GM21786 (cell line): ENCODE measurements around the gene SSBP3.
"Not testable (repeated sequence)": the region's sequence is repeated elsewhere in the genome, so short reads cannot be mapped to it uniquely, and the experiment has no call there.

Source experiments
- ATAC-seq: cut with Tn5 transposase; IDR thresholded peaks from one replicate; pipeline ENCODE4 v1.9.1; 2021; ENCODE audit not compliant: unreplicated experiment

The SSBP3 gene

GRCh38 chr1:54253480-54253879, 152.7 kb downstream of the SSBP3 start:
- no peak for ATAC-seq

DNA sequence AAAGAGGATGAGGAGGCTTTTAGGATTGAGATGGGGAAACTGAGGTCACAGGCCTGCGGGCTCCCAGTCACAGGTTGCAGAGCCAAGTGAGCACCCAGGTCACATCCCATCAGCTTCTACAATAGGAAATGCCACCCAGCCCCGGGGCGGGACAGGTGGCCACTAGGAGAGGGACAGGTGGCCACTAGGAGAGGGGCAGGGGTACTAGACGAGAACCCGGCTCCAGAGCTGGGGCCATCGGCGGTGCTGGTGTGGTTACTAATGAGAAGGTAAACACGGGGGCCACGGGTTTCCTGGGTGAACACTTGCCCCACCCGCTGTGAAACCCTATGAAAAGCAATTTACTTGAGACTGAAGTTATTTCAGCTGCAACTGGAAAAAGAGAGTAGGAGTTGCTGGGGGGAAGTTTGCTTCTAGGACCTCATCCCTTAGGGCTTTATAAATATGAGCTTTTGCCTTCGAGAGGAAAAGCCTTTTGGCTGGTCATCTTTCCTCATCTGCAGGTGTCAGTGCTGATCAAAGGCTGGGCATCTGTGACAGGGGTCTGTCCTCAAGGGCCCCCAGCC, 153.7 kb downstream of the SSBP3 start:
- ATAC-seq = no peak

- ATAC-seq = no peak
Observed at GRCh38 chr1:54250670-54251069, 155.5 kb downstream of the SSBP3 start.

DNA sequence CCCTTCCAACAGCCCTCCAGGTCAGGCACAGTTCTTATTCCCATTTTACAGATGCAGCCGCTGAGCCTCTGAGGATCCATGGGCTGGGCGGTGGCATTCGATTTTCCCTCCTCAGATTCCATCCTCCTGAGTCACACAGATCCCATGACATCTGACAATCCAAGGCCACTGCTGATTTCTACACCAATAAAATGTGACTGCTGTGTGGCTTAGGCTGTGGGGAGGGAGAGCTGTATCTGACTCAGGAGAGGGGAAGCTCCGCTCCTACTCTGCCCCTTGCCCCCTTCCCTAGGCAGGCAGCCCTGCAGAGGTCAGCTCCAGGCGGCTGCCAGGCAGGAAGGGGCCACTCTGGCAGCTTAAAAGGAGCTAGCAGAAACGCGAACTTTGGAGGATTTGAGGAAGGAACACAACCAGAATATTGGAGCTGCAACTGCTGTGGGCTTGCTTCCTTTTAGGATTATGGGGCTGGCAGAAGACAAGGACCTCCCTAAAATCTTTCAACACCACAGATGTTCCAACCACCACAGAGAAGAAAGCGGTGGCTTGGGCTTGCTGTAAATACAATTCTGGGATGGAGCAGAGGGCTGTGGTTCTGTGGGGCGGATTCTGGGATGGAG, 156.3 kb downstream of the SSBP3 start:
- no peak for ATAC-seq

- ATAC-seq = no peak
Observed at GRCh38 chr1:54248966-54249365, 157.2 kb downstream of the SSBP3 start.

DNA sequence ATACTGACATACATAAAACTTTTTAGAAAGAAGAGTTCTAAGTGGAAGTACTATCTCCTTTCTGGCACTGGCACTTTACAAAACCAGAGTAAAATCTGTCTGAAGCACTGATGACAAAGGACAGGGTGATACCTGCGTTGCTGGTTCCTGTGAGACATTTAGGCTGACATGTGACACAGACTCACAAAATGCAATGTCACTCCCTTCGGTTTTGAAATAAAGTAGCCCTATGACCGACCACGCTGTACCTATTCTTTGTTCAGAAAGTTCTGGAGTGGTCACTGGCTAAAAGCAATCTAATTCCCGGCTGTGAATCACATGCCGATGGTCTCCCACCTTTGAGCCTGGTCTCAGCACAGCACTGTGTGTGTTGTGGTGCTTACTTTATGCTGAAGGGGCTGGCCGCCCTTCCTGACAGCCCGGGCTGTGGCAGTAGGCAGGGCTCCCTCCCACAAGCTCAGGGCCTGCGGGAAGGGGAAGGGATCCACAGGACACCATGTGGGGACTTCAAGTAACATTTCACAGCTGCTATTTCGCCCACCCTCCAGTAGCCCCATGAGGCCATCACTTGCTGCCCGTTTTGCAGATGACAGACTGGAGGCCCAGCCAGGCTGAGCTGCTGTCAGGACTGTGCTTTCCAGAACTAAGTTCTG, 158.2 kb downstream of the SSBP3 start:
- ATAC-seq = no peak

GRCh38 chr1:54246116-54246721, 160.0 kb downstream of the SSBP3 start:
- ATAC-seq = no peak

- ATAC-seq = no peak
Observed at GRCh38 chr1:54245501-54245900, 160.7 kb downstream of the SSBP3 start.

- no peak for ATAC-seq
Observed at GRCh38 chr1:54244655-54245054, 161.5 kb downstream of the SSBP3 start.

DNA sequence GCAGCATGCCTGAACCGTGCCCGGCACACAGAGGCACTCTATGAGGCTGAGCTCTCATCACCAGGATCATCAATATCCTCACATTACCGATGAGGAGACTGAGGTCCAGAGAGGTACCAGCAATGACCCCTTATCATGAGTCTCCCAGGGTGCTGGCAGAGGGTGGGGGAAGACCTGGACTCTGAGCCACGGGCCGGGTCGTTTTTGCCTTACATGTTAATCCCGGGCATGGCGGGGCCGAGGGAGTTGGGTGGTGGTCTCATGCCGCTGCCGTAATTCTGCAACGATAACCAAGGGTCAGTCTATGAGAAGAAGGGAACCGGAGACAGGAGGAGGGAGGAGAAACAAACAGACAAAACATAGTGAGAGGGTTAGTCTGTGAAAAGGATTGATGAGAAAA, 163.2 kb downstream of the SSBP3 start:
- no peak for ATAC-seq

GRCh38 chr1:54241364-54241763, 164.8 kb downstream of the SSBP3 start:
- no peak for ATAC-seq

DNA sequence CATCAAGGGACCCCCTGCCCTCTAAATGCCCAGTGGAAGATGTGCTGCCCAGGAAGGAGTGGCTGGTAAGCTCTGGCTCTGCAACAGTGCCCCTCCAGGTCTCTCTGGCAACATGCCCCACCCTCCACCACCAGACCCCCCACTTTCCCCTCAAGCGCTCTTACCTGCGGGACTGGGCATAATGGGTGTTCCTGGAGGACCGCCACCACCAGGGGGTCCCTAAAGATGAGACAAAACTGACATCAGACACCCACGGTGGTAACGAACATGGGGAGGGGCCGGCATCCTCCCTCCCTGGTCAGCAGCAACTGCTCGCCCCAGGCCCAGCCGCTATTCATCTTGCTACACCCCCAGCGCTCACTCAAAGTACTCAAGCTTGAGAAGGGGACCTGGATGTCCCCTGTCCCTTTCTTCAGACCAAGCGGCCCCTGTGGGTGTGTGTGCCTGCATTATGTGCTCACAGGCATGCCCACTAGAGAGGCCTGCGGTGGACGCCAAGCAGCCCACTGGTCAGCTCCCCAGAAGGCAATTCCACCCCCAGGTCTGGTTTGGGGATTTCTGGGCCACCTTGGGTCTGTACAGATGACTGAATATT, 165.4 kb downstream of the SSBP3 start:
- no peak for ATAC-seq

DNA sequence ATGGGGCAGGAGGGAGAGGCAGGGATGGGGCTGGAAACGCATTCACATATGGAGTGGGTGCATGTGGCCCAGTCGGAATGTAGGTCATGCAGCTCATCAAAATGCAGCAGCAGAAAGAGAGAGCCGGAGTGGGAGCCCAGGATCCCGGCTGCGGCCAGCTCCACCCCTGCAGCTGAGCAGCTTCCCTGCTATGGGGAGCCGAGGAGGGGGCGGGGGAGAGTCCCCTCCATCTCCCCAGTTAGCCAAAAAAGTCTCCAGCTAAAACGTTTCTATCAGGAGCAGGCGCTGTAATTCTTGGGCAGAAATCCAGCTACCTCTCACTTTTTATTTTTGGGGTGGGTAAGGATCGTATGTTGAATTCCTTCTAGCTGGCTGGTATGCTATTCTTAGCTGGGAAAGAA, 166.6 kb downstream of the SSBP3 start:
- ATAC-seq = no peak

- no peak for ATAC-seq
Observed at GRCh38 chr1:54239035-54239383, 167.2 kb downstream of the SSBP3 start.

GRCh38 chr1:54238353-54239034, 167.7 kb downstream of the SSBP3 start:
- no peak for ATAC-seq

- no peak for ATAC-seq
Observed at GRCh38 chr1:54237586-54237985, 168.6 kb downstream of the SSBP3 start.

DNA sequence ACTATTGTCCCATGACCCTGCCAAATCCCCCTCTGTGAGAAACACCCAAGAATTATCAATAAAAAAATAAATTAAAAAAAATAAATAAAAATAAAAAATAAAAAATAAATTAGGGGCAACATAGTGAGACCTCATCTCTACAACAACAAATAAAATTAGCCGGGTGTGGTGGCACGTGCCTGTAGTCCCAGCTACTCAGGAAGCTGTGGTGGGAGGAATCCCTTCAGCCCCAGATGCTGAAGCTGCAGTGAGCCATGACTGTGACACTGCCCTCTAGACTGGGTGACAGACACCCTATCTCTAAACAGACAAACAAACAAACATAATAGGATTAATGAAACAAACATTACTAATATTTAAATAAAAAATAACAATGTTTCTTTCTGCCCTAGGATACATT, 171.9 kb downstream of the SSBP3 start:
- no peak for ATAC-seq

- not testable (repeated sequence) for ATAC-seq
Observed at GRCh38 chr1:54233196-54233595, 173.0 kb downstream of the SSBP3 start.

DNA sequence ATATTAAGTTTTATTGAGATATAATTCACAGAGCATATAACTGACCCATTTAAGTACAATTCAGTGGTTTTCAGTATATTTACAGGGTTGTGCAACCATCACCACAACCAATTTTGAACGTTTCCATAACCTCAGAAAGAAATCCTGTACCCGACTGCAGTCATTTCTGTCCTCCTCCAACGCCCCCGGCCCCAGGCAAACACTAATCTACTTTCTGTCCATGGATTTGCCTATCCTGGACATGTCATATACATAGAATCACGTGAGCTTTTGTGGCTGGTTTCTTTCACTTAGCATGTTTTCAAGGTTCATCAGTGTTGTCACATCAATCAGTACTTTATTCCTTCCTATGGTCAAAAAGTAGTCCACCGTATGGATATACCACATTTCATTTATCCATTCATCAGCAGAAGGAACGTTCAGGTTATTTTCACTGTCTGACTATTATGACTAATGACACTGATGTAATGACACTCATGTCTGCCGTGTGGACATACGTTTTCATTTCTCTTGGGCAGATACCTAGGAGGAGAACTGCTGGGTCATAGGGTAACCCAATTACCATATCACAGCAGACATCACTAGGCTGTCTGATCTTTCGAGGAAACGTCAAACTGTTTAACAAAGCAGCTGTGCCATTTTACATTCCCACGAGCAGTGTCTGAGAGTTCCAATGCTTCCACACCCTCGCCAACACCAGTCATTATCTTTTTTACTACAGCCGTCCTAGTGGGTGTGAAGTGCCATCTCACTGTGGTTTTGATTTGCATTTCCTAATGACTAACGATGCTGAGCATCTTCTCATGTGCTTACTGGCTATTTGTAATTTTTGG, 175.5 kb downstream of the SSBP3 start:
- ATAC-seq = no peak

- ATAC-seq = no peak
Observed at GRCh38 chr1:54229281-54229891, 176.8 kb downstream of the SSBP3 start.
